Lung (tissue), 12 donors: ENCODE data around the gene OOSP3. TPM values are rescaled to one million over a fixed set of nuclear protein-coding genes. Genes with fewer than 3 reads are reported as not detected.
"Not testable (repeated sequence)": the region's sequence is repeated elsewhere in the genome, so short reads cannot be mapped to it uniquely, and the experiment has no call there.

Experiments
- ATAC-seq: fragments of 200-7000 bp; cut with Tn5 transposase; one replicate; pipeline ENCODE4 v1.9.1; 2020; ENCODE audit warnings: moderate number of reproducible peaks; ENCODE audit not compliant: insufficient read depth, low FRiP score
- DNase-seq, 3 donors: peaks; one replicate each; pipeline ENCODE4 v3.0.0-alpha.2; 2013 to 2017
- H3K27ac ChIP-seq, 2 donors: one replicate each; pipeline ENCODE4 v1.5.1; 2013; ENCODE audit warnings: mild to moderate bottlenecking in 2 of 2, moderate library complexity in 2 of 2, control low read depth in 1 of 2, inconsistent platforms in 1 of 2, low read depth in 1 of 2, low read length in 1 of 2
- H3K27me3 ChIP-seq, 3 donors: one replicate each; pipeline ENCODE4 v1.5.1; 2013; ENCODE audit warnings: low read length in 2 of 3; ENCODE audit not compliant: control insufficient read depth in 3 of 3, insufficient read depth in 3 of 3
- H3K36me3 ChIP-seq, 4 donors: one replicate each; pipeline ENCODE4 v1.5.1; 2013; ENCODE audit warnings: low read length in 4 of 4, mild to moderate bottlenecking in 1 of 4, moderate library complexity in 1 of 4; ENCODE audit not compliant: control insufficient read depth in 4 of 4, insufficient read depth in 4 of 4
- H3K4me1 ChIP-seq, 5 donors: one replicate each; pipeline ENCODE4 v1.5.1; 2013; ENCODE audit warnings: low read length in 5 of 5, mild to moderate bottlenecking in 2 of 5, moderate library complexity in 1 of 5; ENCODE audit not compliant: control insufficient read depth in 5 of 5, insufficient read depth in 5 of 5
- H3K4me3 ChIP-seq: one replicate; pipeline ENCODE4 v1.5.1; 2013; ENCODE audit warnings: mild to moderate bottlenecking, control low read depth, moderate library complexity
- H3K9ac ChIP-seq, 2 donors: one replicate each; pipeline ENCODE4 v1.5.1; 2013; ENCODE audit warnings: low read length in 2 of 2, control low read depth in 1 of 2; ENCODE audit not compliant: insufficient read depth in 1 of 2
- H3K9me3 ChIP-seq, 4 donors: one replicate each; pipeline ENCODE4 v1.5.1; 2013; ENCODE audit warnings: low read length in 3 of 4, mild to moderate bottlenecking in 1 of 4, moderate library complexity in 1 of 4; ENCODE audit not compliant: control insufficient read depth in 4 of 4, insufficient read depth in 3 of 4
- WGBS, 2 donors: extraction: QIAGEN DNeasy Blood & Tissue Kit; methylation state at CpG; one replicate each; pipeline ENCODE4 v1.1.7; 2013; 5-methylcytosine and 5-hydroxymethylcytosine counted together
- polyA plus RNA-seq, 2 donors: library from polyadenylated mRNA; stranded (reverse); fragments of 200-250 nt; gene quantifications; one replicate each; pipeline ENCODE4 v1.2.1, GENCODE V29; 2013
- total RNA-seq, 2 donors: library from RNA; depleted of rRNA in 1 of 2; stranded (reverse); fragments of >200 nt in 1 of 2; gene quantifications; one replicate each; pipeline ENCODE4 v1.2.1, GENCODE V29; 2014 to 2021
- TF ChIP-seq, protein P1 (sequence below): IDR thresholded peaks from 2 replicates; pipeline ENCODE4 v1.5.1; 2012; ENCODE audit warnings: mild to moderate bottlenecking; ENCODE audit errors: control extremely low read depth, extremely low read depth
- donor health status: control.
- donor health status: control.
- donor health status: Bipolar disorder and iron deficiency.
- donor health status: healthy.
- donor health status: DM: yes; HTN: yes; CAD: no.

The OOSP3 gene
- total and polyA plus RNA-seq, 4 donors = 0.08 to 0.14 TPM; not detected in 2

DNA sequence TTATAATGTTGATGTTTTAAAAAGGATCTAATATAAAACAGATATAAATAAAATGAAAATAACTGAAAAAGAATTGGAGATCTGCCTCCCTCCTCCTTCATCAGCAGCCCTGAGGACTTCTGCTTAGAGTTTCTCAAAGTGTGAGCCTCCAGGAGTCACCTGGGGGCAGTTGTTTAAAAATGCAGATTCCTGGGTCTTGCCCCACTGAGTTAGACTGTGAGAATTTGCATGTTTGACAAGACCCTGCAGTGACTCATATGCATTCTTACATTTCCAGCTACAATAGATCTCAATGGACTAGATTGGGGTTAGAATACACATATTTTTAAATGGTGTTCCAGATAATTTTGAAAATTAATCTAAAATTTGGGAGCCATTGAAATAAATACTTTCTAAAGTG is 798 bp upstream of the OOSP3 start:
- TF ChIP-seq, protein P1, sequence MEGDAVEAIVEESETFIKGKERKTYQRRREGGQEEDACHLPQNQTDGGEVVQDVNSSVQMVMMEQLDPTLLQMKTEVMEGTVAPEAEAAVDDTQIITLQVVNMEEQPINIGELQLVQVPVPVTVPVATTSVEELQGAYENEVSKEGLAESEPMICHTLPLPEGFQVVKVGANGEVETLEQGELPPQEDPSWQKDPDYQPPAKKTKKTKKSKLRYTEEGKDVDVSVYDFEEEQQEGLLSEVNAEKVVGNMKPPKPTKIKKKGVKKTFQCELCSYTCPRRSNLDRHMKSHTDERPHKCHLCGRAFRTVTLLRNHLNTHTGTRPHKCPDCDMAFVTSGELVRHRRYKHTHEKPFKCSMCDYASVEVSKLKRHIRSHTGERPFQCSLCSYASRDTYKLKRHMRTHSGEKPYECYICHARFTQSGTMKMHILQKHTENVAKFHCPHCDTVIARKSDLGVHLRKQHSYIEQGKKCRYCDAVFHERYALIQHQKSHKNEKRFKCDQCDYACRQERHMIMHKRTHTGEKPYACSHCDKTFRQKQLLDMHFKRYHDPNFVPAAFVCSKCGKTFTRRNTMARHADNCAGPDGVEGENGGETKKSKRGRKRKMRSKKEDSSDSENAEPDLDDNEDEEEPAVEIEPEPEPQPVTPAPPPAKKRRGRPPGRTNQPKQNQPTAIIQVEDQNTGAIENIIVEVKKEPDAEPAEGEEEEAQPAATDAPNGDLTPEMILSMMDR = no peak
- no peak for DNase-seq
- no peaks in the 10 kb centered on the region for H3K4me1 ChIP-seq
- ATAC-seq = no peak
- no peak overlapping the region for H3K9ac ChIP-seq
- no peaks in the 10 kb centered on the region for H3K27me3 ChIP-seq
- peaks cover 0 to 2% (median 0%) of the 10 kb centered on the region in 4 donors for H3K9me3 ChIP-seq
- H3K4me3 ChIP-seq = no peak overlapping the region
- H3K27ac ChIP-seq = no peak overlapping the region
- H3K36me3 ChIP-seq = no peaks in the 10 kb centered on the region

- Histone ChIP-seq H3K36me3 (no peaks in the 10 kb centered on the region), H3K27ac (no peak overlapping the region), H3K4me3 (no peak overlapping the region), H3K27me3 (no peaks in the 10 kb centered on the region), H3K9ac (no peak overlapping the region), H3K9me3 (peaks cover 0 to 2% (median 0%) of the 10 kb centered on the region in 4 donors), H3K4me1 (no peaks in the 10 kb centered on the region)
- no peak for ATAC-seq
- no peak for DNase-seq
- 64 to 82% methylated on average over 1 of the region's 1 CpG for WGBS, 2 donors
- TF ChIP-seq, protein P1 = no peak
Measured at GRCh38 chr11:59879567-59879966, 985 bp downstream of the OOSP3 start.

DNA sequence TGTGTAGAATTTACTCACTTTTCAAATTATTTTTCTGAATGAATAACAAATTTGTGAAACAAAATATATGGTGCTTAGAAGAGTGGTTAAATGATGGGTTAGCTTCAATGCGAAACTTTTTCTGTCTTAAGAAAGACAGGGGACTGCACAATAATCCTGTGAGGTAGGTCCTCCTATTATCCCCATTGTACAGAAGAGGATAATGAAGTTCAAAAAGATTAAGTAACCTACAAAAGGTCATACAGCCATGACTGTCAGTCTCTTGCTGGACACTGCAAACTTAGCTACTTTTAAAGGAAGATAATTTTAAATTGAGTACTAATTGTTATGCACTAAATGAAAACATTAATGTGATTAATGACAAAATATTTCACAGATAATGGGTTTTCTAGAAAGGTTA is 5.0 kb downstream of the OOSP3 start:
- Histone ChIP-seq H3K4me1 (no peaks in the 10 kb centered on the region), H3K9me3 (no peaks in the 10 kb centered on the region), H3K27ac (no peak overlapping the region), H3K9ac (no peak overlapping the region), H3K36me3 (no peaks in the 10 kb centered on the region), H3K4me3 (no peak overlapping the region), H3K27me3 (no peaks in the 10 kb centered on the region)
- DNase-seq = no peak
- no peak for ATAC-seq
- 95 to 97% methylated on average over 1 of the region's 1 CpG for WGBS, 2 donors
- TF ChIP-seq, protein P1 = no peak

DNA sequence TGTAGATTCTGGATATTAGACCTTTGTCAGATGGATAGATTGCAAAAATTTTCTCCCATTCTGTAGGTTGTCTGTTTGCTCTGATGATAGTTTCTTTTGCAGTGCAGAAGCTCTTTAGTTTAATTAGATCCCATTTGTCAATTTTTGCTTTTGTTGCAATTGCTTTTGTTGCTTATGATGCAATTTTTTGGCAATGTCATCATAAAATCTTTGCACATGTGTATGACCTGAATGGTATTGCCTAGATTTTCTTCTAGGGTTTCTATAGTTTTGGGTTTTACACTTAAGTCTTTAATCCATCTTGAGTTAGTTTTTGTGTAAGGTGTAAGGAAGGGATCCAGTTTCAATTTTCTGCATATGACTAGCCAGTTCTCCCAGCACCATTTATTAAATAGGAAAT is 8.6 kb downstream of the OOSP3 start:
- not testable (repeated sequence) for H3K36me3 ChIP-seq, DNase-seq, H3K4me1 ChIP-seq, H3K9me3 ChIP-seq, ATAC-seq, H3K9ac ChIP-seq, H3K27me3 ChIP-seq, H3K27ac ChIP-seq, H3K4me3 ChIP-seq
